ENCODE measurements around the gene MUC5AC.

Gene MUC5AC

GRCh38 chr11:1224111-1224490 is 66.3 kb downstream of the MUC5AC start:
- no peak for DNase-seq (ENCODE audit: low read depth in 2 of 2)

- DNase-seq (ENCODE audit: low read depth in 2 of 2): no peak
These were observed 67.0 kb downstream of the MUC5AC start for GRCh38 chr11:1224491-1225385.

GRCh38 chr11:1225386-1226225 is 67.9 kb downstream of the MUC5AC start:
- DNase-seq (ENCODE audit: low read depth in 2 of 2): no peak

GRCh38 chr11:1226226-1226985 is 68.7 kb downstream of the MUC5AC start:
- no peak for DNase-seq (ENCODE audit: low read depth in 2 of 2)

- DNase-seq (ENCODE audit: low read depth in 2 of 2): no peak
These were observed 69.3 kb downstream of the MUC5AC start for GRCh38 chr11:1226986-1227550.

GRCh38 chr11:1227551-1228100 is 69.9 kb downstream of the MUC5AC start:
- DNase-seq (ENCODE audit: low read depth in 2 of 2): no peak

- no peak for DNase-seq (ENCODE audit: low read depth in 2 of 2)
These were observed 70.5 kb downstream of the MUC5AC start for GRCh38 chr11:1228101-1228821.

GRCh38 chr11:1228921-1229451 is 71.2 kb downstream of the MUC5AC start:
- no peak for DNase-seq (ENCODE audit: low read depth in 2 of 2)

- no peak for DNase-seq (ENCODE audit: low read depth in 2 of 2)
These were observed 71.8 kb downstream of the MUC5AC start for GRCh38 chr11:1229471-1230120.

GRCh38 chr11:1230121-1230455 is 72.3 kb downstream of the MUC5AC start:
- DNase-seq (ENCODE audit: low read depth in 2 of 2): no peak

GRCh38 chr11:1230456-1231395 is 73.0 kb downstream of the MUC5AC start:
- DNase-seq (ENCODE audit: low read depth in 2 of 2): no peak

GRCh38 chr11:1231396-1232020 is 73.8 kb downstream of the MUC5AC start:
- no peak for DNase-seq (ENCODE audit: low read depth in 2 of 2)

GRCh38 chr11:1232021-1232882 is 74.5 kb downstream of the MUC5AC start:
- DNase-seq (ENCODE audit: low read depth in 2 of 2): no peak

GRCh38 chr11:1232883-1233321 is 75.1 kb downstream of the MUC5AC start:
- DNase-seq (ENCODE audit: low read depth in 2 of 2): no peak

GRCh38 chr11:1233351-1234053 is 75.7 kb downstream of the MUC5AC start:
- DNase-seq (ENCODE audit: low read depth in 2 of 2): no peak

- no peak for DNase-seq (ENCODE audit: low read depth in 2 of 2)
These were observed 76.4 kb downstream of the MUC5AC start for GRCh38 chr11:1234054-1234720.

Measured in activated CD8-positive, alpha-beta memory T cell treated with anti-CD3 and anti-CD28 coated beads for 4 hours (primary cell).